Measurements from ENCODE around the gene MID1.

DNA sequence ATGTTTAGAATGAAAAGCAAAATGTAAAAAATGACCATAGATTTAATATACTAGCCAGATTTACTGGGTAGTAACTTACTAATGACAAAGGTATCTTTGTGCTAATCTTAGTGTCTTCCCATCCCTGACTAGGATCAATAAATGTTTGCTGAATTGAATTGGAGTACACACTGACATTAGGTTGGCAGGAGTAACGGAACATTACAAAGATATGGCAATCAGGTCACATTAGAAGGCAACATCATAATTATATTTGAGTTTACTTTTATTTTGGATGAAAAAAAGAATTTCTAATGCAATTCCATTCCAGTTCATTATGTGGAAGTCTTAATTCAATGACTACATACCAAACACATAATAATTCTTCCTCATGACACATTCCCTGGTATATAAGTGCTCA is 77.8 kb downstream of the MID1 start:
- TF ChIP-seq, protein P1, sequence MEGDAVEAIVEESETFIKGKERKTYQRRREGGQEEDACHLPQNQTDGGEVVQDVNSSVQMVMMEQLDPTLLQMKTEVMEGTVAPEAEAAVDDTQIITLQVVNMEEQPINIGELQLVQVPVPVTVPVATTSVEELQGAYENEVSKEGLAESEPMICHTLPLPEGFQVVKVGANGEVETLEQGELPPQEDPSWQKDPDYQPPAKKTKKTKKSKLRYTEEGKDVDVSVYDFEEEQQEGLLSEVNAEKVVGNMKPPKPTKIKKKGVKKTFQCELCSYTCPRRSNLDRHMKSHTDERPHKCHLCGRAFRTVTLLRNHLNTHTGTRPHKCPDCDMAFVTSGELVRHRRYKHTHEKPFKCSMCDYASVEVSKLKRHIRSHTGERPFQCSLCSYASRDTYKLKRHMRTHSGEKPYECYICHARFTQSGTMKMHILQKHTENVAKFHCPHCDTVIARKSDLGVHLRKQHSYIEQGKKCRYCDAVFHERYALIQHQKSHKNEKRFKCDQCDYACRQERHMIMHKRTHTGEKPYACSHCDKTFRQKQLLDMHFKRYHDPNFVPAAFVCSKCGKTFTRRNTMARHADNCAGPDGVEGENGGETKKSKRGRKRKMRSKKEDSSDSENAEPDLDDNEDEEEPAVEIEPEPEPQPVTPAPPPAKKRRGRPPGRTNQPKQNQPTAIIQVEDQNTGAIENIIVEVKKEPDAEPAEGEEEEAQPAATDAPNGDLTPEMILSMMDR (conservative IDR thresholded peaks at IDR 0.05; ENCODE audit: low read length): no peak
- no peak for TF ChIP-seq EZH2phosphoT487 (IDR thresholded peaks at IDR 0.05; ENCODE audit: borderline replicate concordance)
